Neural cell (in vitro differentiated cells): ENCODE data around the gene NUP210. TPM values are rescaled to one million over a fixed set of nuclear protein-coding genes. Genes with fewer than 3 reads are reported as not detected.

Experiments
- H2AFZ ChIP-seq: fragments of 200-600, 300-800 bp; sonication (generic), shearing (Covaris generic); 2 replicates; pipeline ENCODE4 v1.6.0; 2014; ENCODE audit warnings: low read depth, mild to moderate bottlenecking, antibody characterized with exemption, low read length, moderate library complexity
- H3F3A ChIP-seq: fragments of 200-600 bp; shearing (Covaris generic); 2 replicates; pipeline ENCODE4 v1.6.1; 2016; ENCODE audit warnings: mild to moderate bottlenecking, moderate library complexity, mixed read lengths, antibody characterized with exemption, low read length; ENCODE audit not compliant: insufficient read depth, poor library complexity, severe bottlenecking
- H3K27ac ChIP-seq: fragments of 200-600, 300-800 bp; sonication (generic), shearing (Covaris generic); 2 replicates; pipeline ENCODE4 v1.5.1; 2014; ENCODE audit warnings: mild to moderate bottlenecking, low read length, moderate library complexity
- H3K27me3 ChIP-seq: fragments of 300-800, 200-600 bp; sonication (generic), shearing (Covaris generic); 2 replicates; pipeline ENCODE4 v1.6.0; 2014; ENCODE audit warnings: mild to moderate bottlenecking, low read depth, low read length, moderate library complexity; ENCODE audit not compliant: insufficient read depth
- H3K36me3 ChIP-seq: fragments of 300-800, 200-600 bp; sonication (generic), shearing (Covaris generic); 2 replicates; pipeline ENCODE4 v1.5.1; 2014; ENCODE audit warnings: mild to moderate bottlenecking, antibody characterized with exemption, low read length, moderate library complexity; ENCODE audit not compliant: insufficient read depth
- H3K4me2 ChIP-seq: fragments of 300-800, 200-600 bp; sonication (generic), shearing (Covaris generic); 2 replicates; pipeline ENCODE4 v1.6.0; 2014; ENCODE audit warnings: mild to moderate bottlenecking, low read length
- H3K4me3 ChIP-seq: fragments of 300-800, 200-600 bp; sonication (generic), shearing (Covaris generic); 2 replicates; pipeline ENCODE4 v1.5.1; 2014; ENCODE audit warnings: mild to moderate bottlenecking, low read length, moderate library complexity
- H3K79me2 ChIP-seq: fragments of 200-600 bp; shearing (Covaris generic); replicated peaks from 2 replicates; pipeline ENCODE4 v1.6.0; 2014; ENCODE audit warnings: mild to moderate bottlenecking, low read length, moderate library complexity; ENCODE audit not compliant: insufficient read depth
- H3K9ac ChIP-seq: fragments of 300-800, 200-600 bp; sonication (generic), shearing (Covaris generic); 2 replicates; pipeline ENCODE4 v1.6.1; 2016; ENCODE audit warnings: mild to moderate bottlenecking, low read length, mixed read lengths
- H3K9me2 ChIP-seq: fragments of 200-600 bp; shearing (Covaris generic); 2 replicates; pipeline ENCODE4 v1.6.1; 2016; ENCODE audit warnings: mild to moderate bottlenecking, low read length, mixed read lengths; ENCODE audit not compliant: insufficient read depth
- H3K9me3 ChIP-seq: fragments of 200-600, 300-800 bp; sonication (generic), shearing (Covaris generic); 2 replicates; pipeline ENCODE4 v1.6.1; 2016; ENCODE audit warnings: mild to moderate bottlenecking, mixed run types, low read length, moderate library complexity, mixed read lengths
- H4K20me1 ChIP-seq: fragments of 200-600 bp; shearing (Covaris generic); 2 replicates; pipeline ENCODE4 v1.6.1; 2016; ENCODE audit warnings: mild to moderate bottlenecking, mixed run types; ENCODE audit not compliant: insufficient read depth
- EP300 ChIP-seq: fragments of 450-650 bp; conservative IDR thresholded peaks from 2 replicates; pipeline ENCODE4 v1.6.1; 2014; ENCODE audit warnings: antibody characterized with exemption, mild to moderate bottlenecking, moderate library complexity; ENCODE audit not compliant: poor library complexity, severe bottlenecking
- EZH2 ChIP-seq: fragments of 200-600, 300-800 bp; shearing (Covaris generic), sonication (generic); IDR thresholded peaks from 2 replicates; pipeline ENCODE4 v1.6.1; 2014; ENCODE audit warnings: antibody characterized with exemption, low read length, borderline replicate concordance, mild to moderate bottlenecking; ENCODE audit not compliant: insufficient read depth, poor library complexity, severe bottlenecking
- MXI1 ChIP-seq: fragments of 450-650 bp; conservative IDR thresholded peaks from 2 replicates; pipeline ENCODE4 v1.6.1; 2014; ENCODE audit warnings: antibody characterized with exemption, mild to moderate bottlenecking; ENCODE audit not compliant: poor library complexity, severe bottlenecking
- POLR2AphosphoS5 ChIP-seq: IDR thresholded peaks from 2 replicates; pipeline ENCODE4 v1.6.1; 2012
- RAD21 ChIP-seq: fragments of 450-650 bp; conservative IDR thresholded peaks from 2 replicates; pipeline ENCODE4 v1.6.1; 2014; ENCODE audit warnings: antibody characterized with exemption, mild to moderate bottlenecking, moderate library complexity
- SMC3 ChIP-seq: fragments of 450-650 bp; conservative IDR thresholded peaks from 2 replicates; pipeline ENCODE4 v1.6.1; 2014; ENCODE audit warnings: antibody characterized with exemption, mild to moderate bottlenecking, moderate library complexity; ENCODE audit not compliant: poor library complexity
- TAF1 ChIP-seq: IDR thresholded peaks from 2 replicates; pipeline ENCODE4 v1.6.1; 2012; ENCODE audit warnings: low read depth
- polyA plus RNA-seq: library from polyadenylated mRNA; depleted of rRNA; stranded (reverse); fragments of >200 nt; gene quantifications from 2 replicates; pipeline ENCODE4 v1.2.3, GENCODE V29; 2014
- TF ChIP-seq, protein P1 (sequence below): IDR thresholded peaks from 2 replicates; pipeline ENCODE4 v1.6.1; 2012; ENCODE audit warnings: borderline replicate concordance
- TF ChIP-seq, protein P2 (sequence below): fragments of 450-650 bp; IDR thresholded peaks from 2 replicates; pipeline ENCODE4 v1.5.1; 2014; ENCODE audit warnings: antibody characterized with exemption, mild to moderate bottlenecking, moderate library complexity; ENCODE audit not compliant: poor library complexity, severe bottlenecking

NUP210 gene
- polyA plus RNA-seq, 1 donor from 2014 or later = 8.2 TPM

DNA sequence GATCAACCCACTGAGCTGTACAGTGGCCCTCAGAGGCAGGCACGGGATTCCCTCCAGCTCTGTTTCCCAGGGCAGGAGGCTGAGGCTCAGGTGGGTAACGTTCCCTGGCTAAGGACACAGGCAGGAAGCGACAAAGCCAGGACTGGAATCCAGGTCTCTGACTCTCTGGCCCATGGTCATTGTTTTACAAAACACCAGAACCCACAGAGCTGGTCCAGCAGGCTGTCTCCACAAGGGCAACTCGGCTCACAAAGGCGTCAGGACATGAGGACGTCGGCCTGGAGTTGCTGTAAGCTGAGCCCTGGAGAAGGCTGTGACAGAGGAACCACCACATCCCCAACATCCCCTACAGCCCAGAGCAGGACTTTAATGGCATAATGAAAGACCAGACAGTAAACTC is 30.7 kb downstream of the NUP210 start:
- Histone ChIP-seq H3K9ac (no peak overlapping the region), H3F3A (no peaks in the 10 kb centered on the region), H3K36me3 (no peaks in the 10 kb centered on the region), H3K27ac (no peak overlapping the region), H3K9me2 (no peaks in the 10 kb centered on the region), H3K4me2 (no peak overlapping the region), H3K27me3 (no peaks in the 10 kb centered on the region), H2AFZ (no peak overlapping the region), H3K79me2 (no peaks in the 10 kb centered on the region), H3K9me3 (no peaks in the 10 kb centered on the region), H4K20me1 (no peaks in the 10 kb centered on the region), H3K4me3 (no peak overlapping the region)
- TF ChIP-seq POLR2AphosphoS5 (no peak), MXI1 (no peak), RAD21 (no peak), EP300 (no peak), TAF1 (no peak), EZH2 (no peak), SMC3 (no peak)
- TF ChIP-seq, protein P1, sequence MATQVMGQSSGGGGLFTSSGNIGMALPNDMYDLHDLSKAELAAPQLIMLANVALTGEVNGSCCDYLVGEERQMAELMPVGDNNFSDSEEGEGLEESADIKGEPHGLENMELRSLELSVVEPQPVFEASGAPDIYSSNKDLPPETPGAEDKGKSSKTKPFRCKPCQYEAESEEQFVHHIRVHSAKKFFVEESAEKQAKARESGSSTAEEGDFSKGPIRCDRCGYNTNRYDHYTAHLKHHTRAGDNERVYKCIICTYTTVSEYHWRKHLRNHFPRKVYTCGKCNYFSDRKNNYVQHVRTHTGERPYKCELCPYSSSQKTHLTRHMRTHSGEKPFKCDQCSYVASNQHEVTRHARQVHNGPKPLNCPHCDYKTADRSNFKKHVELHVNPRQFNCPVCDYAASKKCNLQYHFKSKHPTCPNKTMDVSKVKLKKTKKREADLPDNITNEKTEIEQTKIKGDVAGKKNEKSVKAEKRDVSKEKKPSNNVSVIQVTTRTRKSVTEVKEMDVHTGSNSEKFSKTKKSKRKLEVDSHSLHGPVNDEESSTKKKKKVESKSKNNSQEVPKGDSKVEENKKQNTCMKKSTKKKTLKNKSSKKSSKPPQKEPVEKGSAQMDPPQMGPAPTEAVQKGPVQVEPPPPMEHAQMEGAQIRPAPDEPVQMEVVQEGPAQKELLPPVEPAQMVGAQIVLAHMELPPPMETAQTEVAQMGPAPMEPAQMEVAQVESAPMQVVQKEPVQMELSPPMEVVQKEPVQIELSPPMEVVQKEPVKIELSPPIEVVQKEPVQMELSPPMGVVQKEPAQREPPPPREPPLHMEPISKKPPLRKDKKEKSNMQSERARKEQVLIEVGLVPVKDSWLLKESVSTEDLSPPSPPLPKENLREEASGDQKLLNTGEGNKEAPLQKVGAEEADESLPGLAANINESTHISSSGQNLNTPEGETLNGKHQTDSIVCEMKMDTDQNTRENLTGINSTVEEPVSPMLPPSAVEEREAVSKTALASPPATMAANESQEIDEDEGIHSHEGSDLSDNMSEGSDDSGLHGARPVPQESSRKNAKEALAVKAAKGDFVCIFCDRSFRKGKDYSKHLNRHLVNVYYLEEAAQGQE = no peak
- TF ChIP-seq, protein P2, sequence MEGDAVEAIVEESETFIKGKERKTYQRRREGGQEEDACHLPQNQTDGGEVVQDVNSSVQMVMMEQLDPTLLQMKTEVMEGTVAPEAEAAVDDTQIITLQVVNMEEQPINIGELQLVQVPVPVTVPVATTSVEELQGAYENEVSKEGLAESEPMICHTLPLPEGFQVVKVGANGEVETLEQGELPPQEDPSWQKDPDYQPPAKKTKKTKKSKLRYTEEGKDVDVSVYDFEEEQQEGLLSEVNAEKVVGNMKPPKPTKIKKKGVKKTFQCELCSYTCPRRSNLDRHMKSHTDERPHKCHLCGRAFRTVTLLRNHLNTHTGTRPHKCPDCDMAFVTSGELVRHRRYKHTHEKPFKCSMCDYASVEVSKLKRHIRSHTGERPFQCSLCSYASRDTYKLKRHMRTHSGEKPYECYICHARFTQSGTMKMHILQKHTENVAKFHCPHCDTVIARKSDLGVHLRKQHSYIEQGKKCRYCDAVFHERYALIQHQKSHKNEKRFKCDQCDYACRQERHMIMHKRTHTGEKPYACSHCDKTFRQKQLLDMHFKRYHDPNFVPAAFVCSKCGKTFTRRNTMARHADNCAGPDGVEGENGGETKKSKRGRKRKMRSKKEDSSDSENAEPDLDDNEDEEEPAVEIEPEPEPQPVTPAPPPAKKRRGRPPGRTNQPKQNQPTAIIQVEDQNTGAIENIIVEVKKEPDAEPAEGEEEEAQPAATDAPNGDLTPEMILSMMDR = no peak

DNA sequence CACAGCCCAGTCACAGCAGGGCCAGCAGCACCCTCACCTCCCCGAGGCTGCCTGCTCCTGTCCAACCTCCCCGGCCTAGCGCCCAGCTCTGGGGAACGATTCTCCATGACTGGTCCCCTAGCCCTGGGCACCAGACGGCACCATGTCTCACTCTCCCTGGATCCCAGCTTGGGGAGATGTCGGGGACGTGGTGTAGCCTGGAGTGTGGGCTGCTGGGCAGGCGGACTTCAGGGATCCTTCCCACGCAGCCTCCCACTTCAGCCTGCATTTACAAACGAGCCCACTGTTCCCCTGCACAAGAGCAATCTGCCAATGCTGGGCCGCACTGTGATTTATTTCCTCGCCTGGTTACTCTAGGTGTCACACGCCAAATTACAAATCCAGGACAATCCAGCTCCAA is 31.3 kb downstream of the NUP210 start:
- Histone ChIP-seq H3K4me2 (no peak overlapping the region), H3K4me3 (no peak overlapping the region), H3K9me3 (no peaks in the 10 kb centered on the region), H3F3A (no peaks in the 10 kb centered on the region), H3K79me2 (no peaks in the 10 kb centered on the region), H2AFZ (no peak overlapping the region), H3K27ac (no peak overlapping the region), H3K9ac (no peak overlapping the region), H3K27me3 (no peaks in the 10 kb centered on the region), H3K9me2 (no peaks in the 10 kb centered on the region), H3K36me3 (no peaks in the 10 kb centered on the region), H4K20me1 (no peaks in the 10 kb centered on the region)
- TF ChIP-seq, protein P1 = no peak
